SU-DHL-6 (cell line): Measurements from ENCODE around the gene PVR.

ENCODE experiments used
- H2AFZ ChIP-seq: fragments of 200-600 bp; sonication (generic); 2 replicates; pipeline ENCODE4 v1.6.1; 2014; ENCODE audit warnings: low read depth, mild to moderate bottlenecking, moderate library complexity, mixed read lengths, antibody characterized with exemption, low read length; ENCODE audit not compliant: severe bottlenecking
- H3F3A ChIP-seq: fragments of 200-600 bp; shearing (Covaris generic); 2 replicates; pipeline ENCODE4 v1.6.0; 2016; ENCODE audit warnings: antibody characterized with exemption, mild to moderate bottlenecking; ENCODE audit not compliant: insufficient read depth
- H3K27ac ChIP-seq: fragments of 200-600 bp; sonication (generic); 2 replicates; pipeline ENCODE4 v1.5.1; 2016; ENCODE audit warnings: low read depth, mild to moderate bottlenecking, low read length, moderate library complexity, mixed read lengths
- H3K27me3 ChIP-seq: fragments of 200-600 bp; sonication (generic), shearing (Covaris generic); 2 replicates; pipeline ENCODE4 v1.6.0; 2014; ENCODE audit warnings: mild to moderate bottlenecking, low read length
- H3K36me3 ChIP-seq: fragments of 200-600 bp; sonication (generic); 2 replicates; pipeline ENCODE4 v1.6.1; 2014; ENCODE audit warnings: mild to moderate bottlenecking, low read length, mixed read lengths
- H3K4me2 ChIP-seq: fragments of 300-600, 200-600 bp; shearing (Covaris generic), sonication (generic); 2 replicates; pipeline ENCODE4 v1.6.0; 2014; ENCODE audit warnings: low read length, low read depth, mild to moderate bottlenecking; ENCODE audit not compliant: poor library complexity, severe bottlenecking
- H3K4me3 ChIP-seq: fragments of 200-600 bp; sonication (generic); 2 replicates; pipeline ENCODE4 v1.5.1; 2014; ENCODE audit warnings: antibody characterized with exemption, low read length, mild to moderate bottlenecking, mixed read lengths; ENCODE audit not compliant: insufficient read depth, poor library complexity, severe bottlenecking
- H3K79me2 ChIP-seq: fragments of 200-600 bp; sonication (generic); 2 replicates; pipeline ENCODE4 v1.6.1; 2014; ENCODE audit warnings: mild to moderate bottlenecking, low read length, moderate library complexity; ENCODE audit not compliant: insufficient read depth
- H3K9ac ChIP-seq: fragments of 200-600 bp; sonication (generic); 2 replicates; pipeline ENCODE4 v1.7.0; 2014; ENCODE audit warnings: mild to moderate bottlenecking, low read length
- H3K9me2 ChIP-seq: fragments of 200-600 bp; sonication (generic); replicated peaks from 2 replicates; pipeline ENCODE4 v1.6.1; 2014; ENCODE audit warnings: low read length; ENCODE audit not compliant: insufficient read depth
- H3K9me3 ChIP-seq: fragments of 200-600 bp; sonication (generic); 2 replicates; pipeline ENCODE4 v1.6.1; 2014; ENCODE audit warnings: low read length, mixed read lengths; ENCODE audit not compliant: insufficient read depth
- H4K20me1 ChIP-seq: fragments of 200-600 bp; sonication (generic); 2 replicates; pipeline ENCODE4 v1.6.1; 2014; ENCODE audit warnings: low read depth, mild to moderate bottlenecking, antibody characterized with exemption, low read length, moderate library complexity, mixed read lengths
- CTCF ChIP-seq: fragments of 200-600 bp; sonication (generic); IDR thresholded peaks from one replicate; pipeline ENCODE4 v1.5.1; 2017; ENCODE audit warnings: antibody characterized with exemption, mild to moderate bottlenecking, low read length, moderate library complexity; ENCODE audit not compliant: insufficient read depth, poor library complexity, severe bottlenecking
- EZH2phosphoT487 ChIP-seq: fragments of 200-600 bp; sonication (generic), shearing (Covaris generic); conservative IDR thresholded peaks from 2 replicates; pipeline ENCODE4 v1.6.1; 2018; ENCODE audit warnings: mild to moderate bottlenecking, antibody characterized with exemption, low read length, moderate library complexity, mixed read lengths

The PVR gene

GRCh38 chr19:44677019-44677811, 33.5 kb downstream of the PVR start:
- no peaks in the 10 kb centered on the region for H3K9me3 ChIP-seq
- H3K27me3 ChIP-seq = no peaks in the 10 kb centered on the region
- no peaks in the 10 kb centered on the region for H4K20me1 ChIP-seq
- no peak overlapping the region for H3K9ac ChIP-seq
- H3K4me2 ChIP-seq = no peak overlapping the region
- H3K9me2 ChIP-seq = no peaks in the 10 kb centered on the region
- no peak overlapping the region for H3K27ac ChIP-seq
- H3K4me3 ChIP-seq = no peak overlapping the region
- no peaks in the 10 kb centered on the region for H3K36me3 ChIP-seq
- H2AFZ ChIP-seq = no peak overlapping the region
- H3F3A ChIP-seq = no peaks in the 10 kb centered on the region
- no peaks in the 10 kb centered on the region for H3K79me2 ChIP-seq
- TF ChIP-seq CTCF (no peak), EZH2phosphoT487 (no peak)

GRCh38 chr19:44680536-44680935, 36.8 kb downstream of the PVR start:
- TF ChIP-seq CTCF (no peak), EZH2phosphoT487 (no peak)
- H3F3A ChIP-seq = no peaks in the 10 kb centered on the region
- H3K79me2 ChIP-seq = no peaks in the 10 kb centered on the region
- no peaks in the 10 kb centered on the region for H3K9me2 ChIP-seq
- H4K20me1 ChIP-seq = no peaks in the 10 kb centered on the region
- H3K27me3 ChIP-seq = no peaks in the 10 kb centered on the region
- no peak overlapping the region for H3K4me3 ChIP-seq
- H3K27ac ChIP-seq = no peak overlapping the region
- no peaks in the 10 kb centered on the region for H3K9me3 ChIP-seq
- H2AFZ ChIP-seq = no peak overlapping the region
- H3K36me3 ChIP-seq = no peaks in the 10 kb centered on the region
- H3K9ac ChIP-seq = no peak overlapping the region
- no peak overlapping the region for H3K4me2 ChIP-seq

GRCh38 chr19:44681992-44682790, 38.5 kb downstream of the PVR start:
- Histone ChIP-seq H3K4me3 (no peak overlapping the region), H3K36me3 (no peaks in the 10 kb centered on the region), H3K9me3 (no peaks in the 10 kb centered on the region), H2AFZ (no peak overlapping the region), H3K79me2 (no peaks in the 10 kb centered on the region), H4K20me1 (no peaks in the 10 kb centered on the region), H3F3A (no peaks in the 10 kb centered on the region), H3K4me2 (no peak overlapping the region), H3K27me3 (no peaks in the 10 kb centered on the region), H3K9ac (no peak overlapping the region), H3K9me2 (no peaks in the 10 kb centered on the region), H3K27ac (no peak overlapping the region)
- TF ChIP-seq EZH2phosphoT487 (no peak), CTCF (no peak)
